Spleen (tissue), 11 donors: Measurements from ENCODE around the gene AFAP1. TPM values are rescaled to one million over a fixed set of nuclear protein-coding genes. Genes with fewer than 3 reads are reported as not detected.
A peak's percentile ranks its signal among the peaks of the same experiment; 100 is the strongest.

Experiments
- DNase-seq: peaks from one replicate; pipeline ENCODE4 v3.0.0-alpha.2; 2020
- H3K27ac ChIP-seq, 8 donors: fragments of 200-600 bp; sonication (generic) in 7 of 8; 1 replicate in 4 of 8; 2 replicates in 4 of 8; pipeline versions ENCODE4 v1.5.0 to v1.8.0; 2016 to 2021; ENCODE audit warnings: inconsistent platforms in 4 of 8, mild to moderate bottlenecking in 4 of 8, moderate library complexity in 1 of 8
- H3K27me3 ChIP-seq, 7 donors: fragments of 200-600 bp; sonication (generic) in 6 of 7; replicated peaks in 1 of 7; 1 replicate in 4 of 7; 2 replicates in 3 of 7; pipeline versions ENCODE4 v1.5.0 to v1.8.0; 2016 to 2021; ENCODE audit warnings: inconsistent platforms in 3 of 7, mild to moderate bottlenecking in 1 of 7
- H3K36me3 ChIP-seq, 6 donors: fragments of 200-600 bp; sonication (generic) in 5 of 6; 1 replicate in 4 of 6; 2 replicates in 2 of 6; pipeline versions ENCODE4 v1.5.0 to v1.8.0; 2016 to 2021; ENCODE audit warnings: inconsistent platforms in 2 of 6
- H3K4me1 ChIP-seq, 6 donors: fragments of 200-600 bp; sonication (generic) in 5 of 6; 1 replicate in 3 of 6; 2 replicates in 3 of 6; pipeline versions ENCODE4 v1.5.0 to v1.8.0; 2016 to 2021; ENCODE audit warnings: inconsistent platforms in 3 of 6
- H3K4me3 ChIP-seq, 8 donors: fragments of 200-600 bp; sonication (generic) in 7 of 8; 1 replicate in 4 of 8; 2 replicates in 4 of 8; pipeline versions ENCODE4 v1.5.0 to v1.8.0; 2016 to 2021; ENCODE audit warnings: inconsistent platforms in 4 of 8, mild to moderate bottlenecking in 4 of 8, moderate library complexity in 2 of 8
- H3K9me3 ChIP-seq, 8 donors: fragments of 200-600 bp; sonication (generic) in 7 of 8; 1 replicate in 4 of 8; 2 replicates in 4 of 8; pipeline versions ENCODE4 v1.5.0 to v1.8.0; 2016 to 2021; ENCODE audit warnings: inconsistent platforms in 4 of 8
- CTCF ChIP-seq, 11 experiments: fragments of 200-600 bp in 7 of 11; fragments of 450-650 bp in 4 of 11; sonication (generic) in 4 of 11; IDR thresholded peaks in 8 of 11; conservative IDR thresholded peaks in 3 of 11; 1 replicate in 7 of 11; 2 replicates in 4 of 11; pipeline versions ENCODE4 v1.4.0 to v1.8.0; 2016 to 2021; ENCODE audit warnings: antibody characterized with exemption in 11 of 11, inconsistent platforms in 4 of 11, mild to moderate bottlenecking in 1 of 11
- POLR2A ChIP-seq, 3 donors: fragments of 450-650 bp; IDR thresholded peaks; one replicate each; pipeline ENCODE4 v1.5.1; 2017; ENCODE audit warnings: antibody characterized with exemption in 3 of 3, mild to moderate bottlenecking in 1 of 3
- POLR2AphosphoS5 ChIP-seq, 3 donors: sonication (generic); formaldehyde crosslinking; IDR thresholded peaks; one replicate each; pipeline ENCODE4 v1.5.1; 2017; ENCODE audit warnings: antibody characterized with exemption in 3 of 3
- WGBS, 5 donors: extraction: QIAGEN DNeasy Blood & Tissue Kit in 3 of 5; methylation state at CpG; one replicate each; pipeline versions ENCODE4 v1.1.5 to v1.1.7; 2013 to 2018; 5-methylcytosine and 5-hydroxymethylcytosine counted together
- intact Hi-C: fragments of 100-400 bp; cut with DNase I; formaldehyde crosslinking; loops from one replicate; pipeline ENCODE4 v1.15.0; 2023; ENCODE audit warnings: low total_unique reads
- polyA plus RNA-seq, 3 donors: library from polyadenylated mRNA; stranded (reverse); fragments of 200-250 nt; gene quantifications; one replicate each; pipeline ENCODE4 v1.2.1, GENCODE V29; 2013
- total RNA-seq, 7 donors: library from RNA; depleted of rRNA in 3 of 7; stranded (reverse); fragments of >200 nt in 3 of 7; fragmentation: NEBNext Ultra II Directional in 4 of 7; extraction: Animal tissue kit (Norgen Biotek cat#: 25700) in 4 of 7; gene quantifications; one replicate each; pipeline versions ENCODE4 v1.1.0 to v1.2.1, GENCODE V29; 2016 to 2021
- donor health status: healthy with polysubstance abuse.
- donor health status: DM: no; HTN: no; CAD: no; lungs with moderate emphysema.
- donor health status: DM: no; HTN: no; CAD: no.
- donor health status: Bipolar disorder and iron deficiency.
- donor health status: healthy.
- donor health status: DM: no; HTN: no; CAD: no.
- donor health status: DM: yes; HTN: yes; CAD: no.

Gene AFAP1
- total and polyA plus RNA-seq, 10 donors = 1.6 to 29.2 (median 12.1) TPM

GRCh38 chr4:7952615-7953014, 13.0 kb upstream of the AFAP1 start:
- WGBS, 5 donors = 84 to 93% (median 90%) methylated on average over 9 of the region's 9 CpGs
- TF ChIP-seq CTCF (IDR thresholded peaks at IDR 0.05 in 8 of 11, conservative IDR thresholded peaks at IDR 0.05 in 3 of 11) (no peak), POLR2AphosphoS5 (IDR thresholded peaks at IDR 0.05) (no peak), POLR2A (IDR thresholded peaks at IDR 0.05) (no peak)
- intact Hi-C loops = no loop called here
- Histone ChIP-seq H3K27ac (no peak overlapping the region), H3K4me3 (no peak overlapping the region), H3K9me3 (peaks cover 0 to 10% (median 6%) of the 10 kb centered on the region in 8 donors), H3K36me3 (no peaks in the 10 kb centered on the region), H3K4me1 (peaks cover 0 to 19% (median 6%) of the 10 kb centered on the region in 6 donors), H3K27me3 (peaks cover 0 to 15% (median 0%) of the 10 kb centered on the region in 7 donors)
- no peak for DNase-seq

GRCh38 chr4:7950301-7951092, 10.8 kb upstream of the AFAP1 start:
- DNase-seq = peak; percentile 58
- Histone ChIP-seq H3K36me3 (no peaks in the 10 kb centered on the region), H3K27ac (no peak overlapping the region), H3K4me3 (no peak overlapping the region), H3K9me3 (peaks cover 0 to 10% (median 6%) of the 10 kb centered on the region in 8 donors), H3K4me1 (peaks cover 0 to 1% (median 0%) of the 10 kb centered on the region in 6 donors), H3K27me3 (peaks cover 0 to 3% (median 0%) of the 10 kb centered on the region in 7 donors)
- intact Hi-C loops = no loop called here
- no peak for TF ChIP-seq CTCF (IDR thresholded peaks at IDR 0.05 in 8 of 11, conservative IDR thresholded peaks at IDR 0.05 in 3 of 11)
- TF ChIP-seq POLR2AphosphoS5 (IDR thresholded peaks at IDR 0.05) = no peak
- TF ChIP-seq POLR2A (IDR thresholded peaks at IDR 0.05) = no peak
- 85 to 92% (median 88%) methylated on average over 18 of the region's 18 CpGs for WGBS, 5 donors

DNA sequence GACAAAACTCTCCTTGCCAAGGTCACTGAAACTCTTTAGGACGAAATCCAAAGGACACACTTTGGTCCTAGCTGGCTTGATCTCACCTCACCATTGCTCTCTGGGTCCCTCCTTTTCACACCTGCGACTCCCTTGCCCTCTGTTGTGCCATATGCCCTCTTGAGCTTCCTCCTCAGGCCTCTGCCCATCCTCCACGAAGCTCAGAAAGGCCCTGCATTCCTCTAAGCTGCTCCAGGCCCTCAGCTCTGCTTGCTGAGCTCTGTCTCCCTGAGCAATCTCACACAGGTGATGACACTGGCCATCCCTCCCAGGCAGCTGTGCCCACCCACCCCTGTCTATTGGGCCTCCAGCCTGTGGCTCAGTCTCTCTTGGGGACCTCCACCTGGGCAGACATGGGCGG, 10.1 kb upstream of the AFAP1 start:
- Histone ChIP-seq H3K4me3 (no peak overlapping the region), H3K36me3 (no peaks in the 10 kb centered on the region), H3K27ac (no peak overlapping the region), H3K9me3 (peaks cover 0 to 10% (median 6%) of the 10 kb centered on the region in 8 donors), H3K27me3 (peaks cover 0 to 3% (median 0%) of the 10 kb centered on the region in 7 donors), H3K4me1 (no peaks in the 10 kb centered on the region)
- peak; percentile 38 for DNase-seq
- WGBS, 5 donors = 61 to 72% (median 67%) methylated on average over 4 of the region's 4 CpGs
- intact Hi-C loops = no loop called here
- TF ChIP-seq POLR2A (IDR thresholded peaks at IDR 0.05) = no peak
- TF ChIP-seq POLR2AphosphoS5 (IDR thresholded peaks at IDR 0.05) = no peak
- no peak for TF ChIP-seq CTCF (IDR thresholded peaks at IDR 0.05 in 8 of 11, conservative IDR thresholded peaks at IDR 0.05 in 3 of 11)

GRCh38 chr4:7947927-7948326, 8.3 kb upstream of the AFAP1 start:
- no peak for TF ChIP-seq POLR2A (IDR thresholded peaks at IDR 0.05)
- TF ChIP-seq CTCF (IDR thresholded peaks at IDR 0.05 in 8 of 11, conservative IDR thresholded peaks at IDR 0.05 in 3 of 11) = no peak
- no peak for TF ChIP-seq POLR2AphosphoS5 (IDR thresholded peaks at IDR 0.05)
- no peak overlapping the region for H3K27ac ChIP-seq
- H3K36me3 ChIP-seq = no peaks in the 10 kb centered on the region
- no peak overlapping the region for H3K4me3 ChIP-seq
- H3K9me3 ChIP-seq = no peaks in the 10 kb centered on the region
- WGBS, 5 donors = 48 to 60% (median 58%) methylated on average over 4 of the region's 4 CpGs
- no peaks in the 10 kb centered on the region for H3K4me1 ChIP-seq
- DNase-seq = no peak
- peaks cover 0 to 3% (median 0%) of the 10 kb centered on the region in 7 donors for H3K27me3 ChIP-seq
- intact Hi-C loops = no loop called here
